Neural progenitor cell (in vitro differentiated cells): ENCODE results near the gene PRKCE.

Source experiments
- EZH2 ChIP-seq: fragments of 200-600 bp; sonication (generic); IDR thresholded peaks from 2 replicates; pipeline ENCODE4 v1.6.1; 2017; ENCODE audit warnings: antibody characterized with exemption, mild to moderate bottlenecking, moderate library complexity
- EZH2phosphoT487 ChIP-seq: fragments of 200-600 bp; sonication (generic); IDR thresholded peaks from 2 replicates; pipeline ENCODE4 v1.6.1; 2017; ENCODE audit warnings: antibody characterized with exemption
- TF ChIP-seq, protein P1 (sequence below): fragments of 200-600 bp; sonication (generic); IDR thresholded peaks from 2 replicates; pipeline ENCODE4 v1.5.1; 2017; ENCODE audit warnings: antibody characterized with exemption, mild to moderate bottlenecking

DNA sequence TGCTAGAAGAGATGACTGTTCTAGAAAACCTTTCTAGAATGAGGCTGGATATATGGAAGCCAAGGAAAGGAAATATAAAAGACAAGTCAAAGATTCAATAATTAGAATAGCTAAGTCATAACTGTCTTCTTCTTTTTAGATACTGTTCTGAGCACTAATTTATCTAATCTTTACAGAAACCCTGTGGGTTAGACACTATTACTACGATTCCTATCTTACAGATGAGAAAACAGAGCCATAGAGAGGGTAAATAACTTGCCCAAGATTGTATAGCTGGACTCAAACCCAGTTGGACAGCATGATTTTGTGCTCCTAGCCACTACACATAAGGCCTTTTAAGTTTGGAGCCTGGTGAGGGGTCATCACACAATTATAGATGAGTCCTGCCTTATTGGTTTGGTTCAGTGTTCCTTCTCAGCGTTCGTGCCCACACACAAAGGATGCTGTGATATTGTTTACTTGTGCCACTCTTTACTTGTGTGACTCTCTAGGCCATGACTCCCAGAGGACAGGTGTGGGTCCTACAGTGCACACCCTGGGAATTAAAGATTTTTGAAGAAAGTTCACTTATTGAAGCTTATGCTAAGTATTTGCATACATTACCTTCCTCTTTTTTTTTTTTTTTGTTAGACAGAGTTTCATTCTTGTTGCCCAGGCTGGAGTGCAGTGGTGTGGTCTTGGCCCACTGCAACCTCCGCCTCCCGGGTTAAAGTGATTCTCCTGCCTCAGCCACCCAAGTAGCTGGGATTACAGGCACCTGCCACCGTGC, 153.7 kb downstream of the PRKCE start:
- TF ChIP-seq, protein P1, sequence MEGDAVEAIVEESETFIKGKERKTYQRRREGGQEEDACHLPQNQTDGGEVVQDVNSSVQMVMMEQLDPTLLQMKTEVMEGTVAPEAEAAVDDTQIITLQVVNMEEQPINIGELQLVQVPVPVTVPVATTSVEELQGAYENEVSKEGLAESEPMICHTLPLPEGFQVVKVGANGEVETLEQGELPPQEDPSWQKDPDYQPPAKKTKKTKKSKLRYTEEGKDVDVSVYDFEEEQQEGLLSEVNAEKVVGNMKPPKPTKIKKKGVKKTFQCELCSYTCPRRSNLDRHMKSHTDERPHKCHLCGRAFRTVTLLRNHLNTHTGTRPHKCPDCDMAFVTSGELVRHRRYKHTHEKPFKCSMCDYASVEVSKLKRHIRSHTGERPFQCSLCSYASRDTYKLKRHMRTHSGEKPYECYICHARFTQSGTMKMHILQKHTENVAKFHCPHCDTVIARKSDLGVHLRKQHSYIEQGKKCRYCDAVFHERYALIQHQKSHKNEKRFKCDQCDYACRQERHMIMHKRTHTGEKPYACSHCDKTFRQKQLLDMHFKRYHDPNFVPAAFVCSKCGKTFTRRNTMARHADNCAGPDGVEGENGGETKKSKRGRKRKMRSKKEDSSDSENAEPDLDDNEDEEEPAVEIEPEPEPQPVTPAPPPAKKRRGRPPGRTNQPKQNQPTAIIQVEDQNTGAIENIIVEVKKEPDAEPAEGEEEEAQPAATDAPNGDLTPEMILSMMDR: no peak
- TF ChIP-seq EZH2 (no peak), EZH2phosphoT487 (no peak)
